MCF 10A (cell line): ENCODE measurements around the gene ABLIM3. TPM values are rescaled to one million over a fixed set of nuclear protein-coding genes. Genes with fewer than 3 reads are reported as not detected.

Source experiments
- BruUV-seq: library from RNA; stranded (reverse); fragments of 400-500 nt; replicated peaks from 2 replicates; lab custom pipeline; 2021; lab: Mats Ljungman, UMichigan
- CTCF ChIA-PET: fragments of 300-600 bp; sonication (Branson Sonifier 250); formaldehyde crosslinking; extraction: SDS; loops from one replicate; lab custom pipeline; 2021; ENCODE audit warnings: antibody characterized with exemption, inconsistent platforms; lab: Yijun Ruan, JAX
- POLR2A ChIA-PET: fragments of 300-600, 350-650 bp; sonication (Branson Sonifier 250); formaldehyde crosslinking; extraction: SDS; loops from one replicate; lab custom pipeline; 2020; ENCODE audit warnings: antibody characterized with exemption, inconsistent platforms; lab: Yijun Ruan, JAX
- DNase-seq: peaks from one replicate; pipeline ENCODE4 v3.0.0-alpha.2; 2018; ENCODE audit not compliant: unreplicated experiment
- H3K27ac Mint-ChIP-seq: one replicate; pipeline ENCODE4 v1.8.0; 2022; ENCODE audit warnings: mild to moderate bottlenecking, low read depth, mixed read lengths; ENCODE audit not compliant: unreplicated experiment
- H3K27me3 Mint-ChIP-seq: one replicate; pipeline ENCODE4 v1.8.0; 2022; ENCODE audit warnings: mixed read lengths; ENCODE audit not compliant: insufficient read depth, unreplicated experiment
- H3K36me3 Mint-ChIP-seq: one replicate; pipeline ENCODE4 v1.8.0; 2022; ENCODE audit warnings: mild to moderate bottlenecking, moderate library complexity, mixed read lengths; ENCODE audit not compliant: insufficient read depth, unreplicated experiment
- H3K4me1 Mint-ChIP-seq: one replicate; pipeline ENCODE4 v1.8.0; 2022; ENCODE audit warnings: mixed read lengths; ENCODE audit not compliant: insufficient read depth, unreplicated experiment
- H3K4me3 Mint-ChIP-seq: one replicate; pipeline ENCODE4 v1.8.0; 2022; ENCODE audit warnings: mild to moderate bottlenecking, moderate library complexity, mixed read lengths; ENCODE audit not compliant: unreplicated experiment
- H3K9me3 Mint-ChIP-seq: one replicate; pipeline ENCODE4 v1.8.0; 2022; ENCODE audit warnings: mixed read lengths; ENCODE audit not compliant: unreplicated experiment
- intact Hi-C: fragments of 100-400 bp; cut with micrococcal nuclease; formaldehyde crosslinking; loops from 2 replicates; pipeline ENCODE4 v1.14.1; 2022
- total RNA-seq: library from RNA; stranded (reverse); gene quantifications from 2 replicates; pipeline ENCODE4 v1.2.3, GENCODE V29; 2022
- TF ChIP-seq, protein P1 (sequence below): fragments of 200-600 bp; IDR thresholded peaks from one replicate; pipeline ENCODE4 v1.8.0; 2022; ENCODE audit warnings: antibody characterized with exemption, mild to moderate bottlenecking; ENCODE audit not compliant: unreplicated experiment

ABLIM3 gene
- total RNA-seq, 1 experiment from 2014 or later = 168 TPM

DNA sequence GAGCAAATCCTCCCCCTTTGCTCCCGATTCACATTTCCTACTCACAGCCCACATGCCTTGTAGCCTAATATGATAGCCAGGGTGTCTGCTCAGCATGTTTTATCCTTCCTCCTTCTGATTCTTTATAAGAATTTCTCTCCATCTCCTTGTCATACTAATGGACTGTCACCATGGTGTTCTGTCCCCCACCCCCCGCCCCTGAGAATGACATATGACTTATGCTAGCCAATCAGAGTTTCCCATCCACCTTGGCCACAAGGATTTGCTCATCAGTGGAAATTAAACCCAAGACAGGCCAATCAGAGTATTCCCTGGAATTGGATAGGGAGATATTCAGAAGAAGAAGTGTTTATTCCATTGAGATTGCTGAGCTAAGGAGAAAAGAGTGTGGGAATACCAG lies 16.0 kb downstream of the ABLIM3 start:
- no peak for DNase-seq
- no peaks in the 10 kb centered on the region for H3K27me3 Mint-ChIP-seq
- no peaks in the 10 kb centered on the region for H3K9me3 Mint-ChIP-seq
- H3K4me1 Mint-ChIP-seq = peaks cover 83% of the 10 kb centered on the region
- BruUV-seq = no TSS peak
- CTCF ChIA-PET = interaction anchor here (0.7 to 5.3 kb wide), 4 partner anchors 14 to 173 kb away, joined by 5 to 63 read pairs (median 14); partner anchors contain the start of gene ABLIM3
- POLR2A ChIA-PET = no interaction called here
- TF ChIP-seq, protein P1, sequence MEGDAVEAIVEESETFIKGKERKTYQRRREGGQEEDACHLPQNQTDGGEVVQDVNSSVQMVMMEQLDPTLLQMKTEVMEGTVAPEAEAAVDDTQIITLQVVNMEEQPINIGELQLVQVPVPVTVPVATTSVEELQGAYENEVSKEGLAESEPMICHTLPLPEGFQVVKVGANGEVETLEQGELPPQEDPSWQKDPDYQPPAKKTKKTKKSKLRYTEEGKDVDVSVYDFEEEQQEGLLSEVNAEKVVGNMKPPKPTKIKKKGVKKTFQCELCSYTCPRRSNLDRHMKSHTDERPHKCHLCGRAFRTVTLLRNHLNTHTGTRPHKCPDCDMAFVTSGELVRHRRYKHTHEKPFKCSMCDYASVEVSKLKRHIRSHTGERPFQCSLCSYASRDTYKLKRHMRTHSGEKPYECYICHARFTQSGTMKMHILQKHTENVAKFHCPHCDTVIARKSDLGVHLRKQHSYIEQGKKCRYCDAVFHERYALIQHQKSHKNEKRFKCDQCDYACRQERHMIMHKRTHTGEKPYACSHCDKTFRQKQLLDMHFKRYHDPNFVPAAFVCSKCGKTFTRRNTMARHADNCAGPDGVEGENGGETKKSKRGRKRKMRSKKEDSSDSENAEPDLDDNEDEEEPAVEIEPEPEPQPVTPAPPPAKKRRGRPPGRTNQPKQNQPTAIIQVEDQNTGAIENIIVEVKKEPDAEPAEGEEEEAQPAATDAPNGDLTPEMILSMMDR = no peak
- H3K36me3 Mint-ChIP-seq = no peaks in the 10 kb centered on the region
- H3K27ac Mint-ChIP-seq = no peak overlapping the region
- no peak overlapping the region for H3K4me3 Mint-ChIP-seq
- intact Hi-C loops = no loop called here

DNA sequence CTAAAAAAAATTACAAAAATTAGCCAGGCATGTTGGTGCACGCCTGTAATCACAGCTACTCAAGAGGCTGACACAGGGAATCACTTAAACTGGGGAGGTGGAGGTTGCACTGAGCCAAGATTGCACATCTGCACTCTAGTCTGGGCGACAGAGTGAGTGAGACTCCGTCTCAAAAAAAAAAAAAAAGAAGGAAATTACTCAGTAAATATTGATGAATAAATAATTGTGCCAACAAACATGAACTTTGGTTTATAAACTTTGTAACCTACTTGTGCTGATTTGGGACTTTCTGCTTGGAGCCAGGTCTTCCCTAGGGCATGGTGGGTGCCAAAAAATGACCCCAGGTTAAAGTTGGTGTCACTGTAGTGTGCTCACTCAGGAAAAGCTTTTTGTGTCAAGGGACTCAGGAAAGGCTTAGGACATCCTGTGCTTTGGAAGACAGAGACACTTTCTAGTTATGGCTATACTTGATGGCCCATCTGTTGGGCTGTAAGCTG lies 19.0 kb downstream of the ABLIM3 start:
- Mint-ChIP-seq H3K36me3 (peaks cover 5% of the 10 kb centered on the region), H3K27ac (peak overlapping the region; percentile 83), H3K27me3 (no peaks in the 10 kb centered on the region), H3K4me3 (no peak overlapping the region), H3K4me1 (peaks cover 71% of the 10 kb centered on the region), H3K9me3 (no peaks in the 10 kb centered on the region)
- no peak for DNase-seq
- TF ChIP-seq, protein P1 = no peak
- BruUV-seq = no TSS peak
- POLR2A ChIA-PET = interaction anchor here (1.0 to 3.1 kb wide), 5 partner anchors 19 to 163 kb away, joined by 3 to 13 read pairs (median 4); partner anchors contain the start of gene ABLIM3
- intact Hi-C loops = no loop called here
- CTCF ChIA-PET = interaction anchor here (0.6 to 5.3 kb wide), 9 partner anchors 8 to 335 kb away, joined by 3 to 63 read pairs (median 5); partner anchors contain the start of gene ABLIM3

DNA sequence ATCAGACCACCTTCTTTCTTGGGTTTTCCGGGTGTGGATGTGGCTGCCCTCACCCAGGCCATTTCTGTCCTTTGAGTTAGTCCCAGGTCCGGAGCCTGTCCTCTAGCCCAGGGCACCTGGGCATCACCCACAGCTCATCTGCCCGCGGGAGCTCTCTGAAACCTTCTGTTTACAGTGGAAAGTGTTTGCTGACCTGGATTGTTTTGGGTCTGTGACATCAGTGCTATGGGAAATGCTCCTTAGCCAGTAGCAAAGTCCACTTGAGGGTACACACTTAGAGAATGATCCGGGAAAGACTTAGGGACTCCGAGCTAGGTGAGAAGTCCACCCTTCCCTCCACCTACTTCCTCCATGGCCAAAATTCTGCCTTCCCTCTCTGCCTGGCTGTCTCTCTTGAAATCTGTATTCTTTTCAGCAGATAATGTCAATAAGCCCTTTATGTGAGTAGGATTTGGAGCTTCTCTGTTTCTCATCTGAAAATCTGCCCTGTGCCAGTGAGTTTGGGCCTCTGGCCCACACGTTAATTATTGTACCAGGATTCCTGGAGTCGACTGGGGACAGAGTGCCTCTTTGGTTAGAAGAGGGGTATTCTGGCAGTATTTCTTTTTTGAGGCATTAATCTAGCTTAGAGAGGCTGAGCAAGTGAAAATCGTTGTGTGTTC lies 19.9 kb downstream of the ABLIM3 start:
- ChIA-PET CTCF (interaction anchor here (0.6 to 5.3 kb wide), 7 partner anchors 9 to 336 kb away, joined by 3 to 63 read pairs (median 5); partner anchors contain the start of gene ABLIM3), POLR2A (interaction anchor here (0.6 to 3.1 kb wide), 5 partner anchors 16 to 162 kb away, joined by 3 to 13 read pairs (median 4); partner anchors contain the start of gene ABLIM3)
- peak overlapping the region; percentile 83 for H3K27ac Mint-ChIP-seq
- TF ChIP-seq, protein P1 = no peak
- intact Hi-C loops = no loop called here
- no peak for DNase-seq
- H3K27me3 Mint-ChIP-seq = no peaks in the 10 kb centered on the region
- peaks cover 68% of the 10 kb centered on the region for H3K4me1 Mint-ChIP-seq
- H3K4me3 Mint-ChIP-seq = no peak overlapping the region
- H3K36me3 Mint-ChIP-seq = peaks cover 5% of the 10 kb centered on the region
- no peaks in the 10 kb centered on the region for H3K9me3 Mint-ChIP-seq
- no TSS peak for BruUV-seq

DNA sequence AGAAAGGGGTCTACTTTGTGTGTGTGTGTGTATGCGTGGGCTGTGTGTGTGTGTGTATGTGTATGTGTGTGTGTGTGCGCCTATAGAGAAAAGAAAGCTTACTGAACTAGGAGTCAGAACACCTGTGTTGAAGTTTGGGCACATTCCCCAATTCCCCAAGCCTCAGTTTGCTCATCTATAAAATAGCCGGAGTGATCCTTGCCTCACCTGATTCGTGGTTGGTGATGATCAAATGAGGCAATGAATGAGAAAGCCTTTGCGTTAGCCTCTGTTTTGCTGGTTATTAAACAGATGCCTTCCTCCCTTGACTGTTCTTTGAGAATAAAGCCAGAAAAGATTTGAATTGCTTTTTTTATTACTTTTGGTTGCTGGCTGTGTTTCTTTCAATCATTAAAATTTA lies 20.6 kb downstream of the ABLIM3 start:
- Mint-ChIP-seq H3K4me1 (peaks cover 68% of the 10 kb centered on the region), H3K27ac (peak overlapping the region; percentile 83), H3K27me3 (no peaks in the 10 kb centered on the region), H3K4me3 (no peak overlapping the region), H3K36me3 (peaks cover 5% of the 10 kb centered on the region), H3K9me3 (no peaks in the 10 kb centered on the region)
- ChIA-PET POLR2A (interaction anchor here (0.6 kb wide), 1 partner anchor 17 kb away, joined by 4 read pairs; no protein-coding TSS in a partner anchor), CTCF (interaction anchor here (1.5 to 5.3 kb wide), 4 partner anchors 9 to 67 kb away, joined by 4 to 63 read pairs (median 20); partner anchors contain the start of gene ABLIM3)
- DNase-seq = no peak
- TF ChIP-seq, protein P1 = no peak
- intact Hi-C loops = no loop called here
- TSS peak; percentile 85 for BruUV-seq
